ENCODE data around the gene NSUN6.
A peak's percentile ranks its signal among the peaks of the same experiment; 100 is the strongest.

The NSUN6 gene

GRCh38 chr10:18561861-18562551 is 89.4 kb downstream of the NSUN6 start:
- DNase-seq (ENCODE audit: low spot score) = no peak

- no peak for DNase-seq (ENCODE audit: low spot score)
Observed at GRCh38 chr10:18557960-18558359, 93.4 kb downstream of the NSUN6 start.

GRCh38 chr10:18556522-18557147 is 94.8 kb downstream of the NSUN6 start:
- no peak for DNase-seq (ENCODE audit: low spot score)

GRCh38 chr10:18554479-18554878 is 96.9 kb downstream of the NSUN6 start:
- DNase-seq (ENCODE audit: low spot score) = no peak

- no peak for DNase-seq (ENCODE audit: low spot score)
Observed at GRCh38 chr10:18551473-18551872, 99.9 kb downstream of the NSUN6 start.

- DNase-seq (ENCODE audit: low spot score) = no peak
Observed at GRCh38 chr10:18549105-18549504, 102.3 kb downstream of the NSUN6 start.

- DNase-seq (ENCODE audit: low spot score) = peak; percentile 5
Observed at GRCh38 chr10:18545621-18546305, 105.6 kb downstream of the NSUN6 start.

GRCh38 chr10:18542832-18543231 is 108.6 kb downstream of the NSUN6 start:
- no peak for DNase-seq (ENCODE audit: low spot score)

GRCh38 chr10:18540195-18540594 is 111.2 kb downstream of the NSUN6 start:
- DNase-seq (ENCODE audit: low spot score) = no peak

GRCh38 chr10:18539335-18539734 is 112.1 kb downstream of the NSUN6 start:
- no peak for DNase-seq (ENCODE audit: low spot score)

- no peak for DNase-seq (ENCODE audit: low spot score)
Observed at GRCh38 chr10:18533896-18534295, 117.5 kb downstream of the NSUN6 start.

- no peak for DNase-seq (ENCODE audit: low spot score)
Observed at GRCh38 chr10:18532881-18533535, 118.4 kb downstream of the NSUN6 start.

GRCh38 chr10:18528292-18528691 is 123.1 kb downstream of the NSUN6 start:
- DNase-seq (ENCODE audit: low spot score) = no peak

- DNase-seq (ENCODE audit: low spot score) = no peak
Observed at GRCh38 chr10:18527687-18528086, 123.7 kb downstream of the NSUN6 start.

GRCh38 chr10:18523858-18524257 is 127.5 kb downstream of the NSUN6 start:
- DNase-seq (ENCODE audit: low spot score) = no peak

GRCh38 chr10:18523025-18523424 is 128.4 kb downstream of the NSUN6 start:
- DNase-seq (ENCODE audit: low spot score) = no peak

- DNase-seq (ENCODE audit: low spot score) = no peak
Observed at GRCh38 chr10:18516851-18517250, 134.5 kb downstream of the NSUN6 start.

- DNase-seq (ENCODE audit: low spot score) = no peak
Observed at GRCh38 chr10:18514537-18514936, 136.8 kb downstream of the NSUN6 start.

- DNase-seq (ENCODE audit: low spot score) = no peak
Observed at GRCh38 chr10:18508587-18508986, 142.8 kb downstream of the NSUN6 start.

- peak; percentile 50 for DNase-seq (ENCODE audit: low spot score)
Observed at GRCh38 chr10:18505456-18506118, 145.8 kb downstream of the NSUN6 start.

GRCh38 chr10:18504161-18504560 is 147.2 kb downstream of the NSUN6 start:
- DNase-seq (ENCODE audit: low spot score) = no peak

GRCh38 chr10:18501629-18502028 is 149.8 kb downstream of the NSUN6 start:
- DNase-seq (ENCODE audit: low spot score) = no peak

All from hepatic stellate cell (primary cell).